H1 (cell line): ENCODE results near the gene GET3. TPM values are rescaled to one million over a fixed set of nuclear protein-coding genes. Genes with fewer than 3 reads are reported as not detected.

ENCODE experiments used
- CTCF ChIA-PET: fragments of 300-600 bp; sonication (Branson Sonifier 250); formaldehyde crosslinking; loops from one replicate; lab custom pipeline; 2021; ENCODE audit not compliant: partially characterized antibody; lab: Charles Lee
- POLR2A ChIA-PET: fragments of 300-600 bp; sonication (Branson Sonifier 250); formaldehyde crosslinking; loops from one replicate; lab custom pipeline; 2021; ENCODE audit warnings: inconsistent platforms; ENCODE audit not compliant: partially characterized antibody; lab: Charles Lee
- DNase-seq, 2 experiments: peaks; one replicate each; pipeline versions ENCODE4 v3.0.0 to v3.0.0-alpha.2; 2010 to 2022; ENCODE audit warnings: low spot score in 2 of 2, low read depth in 1 of 2, mixed read lengths in 1 of 2
- FAIRE-seq: peaks from 2 replicates; lab custom pipeline; 2011; peaks lifted over from hg19 to GRCh38; lab: Jason Lieb, UNC
- H2AFZ ChIP-seq: 2 replicates; pipeline ENCODE4 v1.8.1; 2012; ENCODE audit warnings: low read length, inconsistent platforms
- H2AK5ac ChIP-seq: 2 replicates; pipeline ENCODE4 v1.6.1; 2013; ENCODE audit warnings: low read depth, low read length
- H2BK120ac ChIP-seq: replicated peaks from 2 replicates; pipeline ENCODE3; 2013; ENCODE audit warnings: low read depth, low read length, inconsistent platforms
- H2BK12ac ChIP-seq: 2 replicates; pipeline ENCODE4 v1.6.1; 2013; ENCODE audit warnings: low read depth, low read length
- H2BK15ac ChIP-seq: 2 replicates; pipeline ENCODE4 v1.6.1; 2013; ENCODE audit warnings: low read length
- H2BK20ac ChIP-seq: 2 replicates; pipeline ENCODE4 v1.6.1; 2013; ENCODE audit warnings: low read length
- H2BK5ac ChIP-seq: 2 replicates; pipeline ENCODE4 v1.6.1; 2013; ENCODE audit warnings: low read depth, low read length
- H3K14ac ChIP-seq: 2 replicates; pipeline ENCODE4 v1.6.1; 2013; ENCODE audit warnings: inconsistent platforms; ENCODE audit not compliant: insufficient read length
- H3K18ac ChIP-seq: 2 replicates; pipeline ENCODE4 v1.6.1; 2013; ENCODE audit warnings: low read length; ENCODE audit errors: extremely low read depth
- H3K23ac ChIP-seq: 2 replicates; pipeline ENCODE4 v1.6.1; 2013; ENCODE audit warnings: inconsistent platforms; ENCODE audit not compliant: insufficient read length
- H3K23me2 ChIP-seq: 2 replicates; pipeline ENCODE4 v1.6.1; 2013; ENCODE audit warnings: low read depth, low read length
- H3K27ac ChIP-seq: 2 replicates; pipeline ENCODE4 v1.6.1; 2011; ENCODE audit warnings: low read depth, low read length, inconsistent platforms
- H3K27me3 ChIP-seq, 4 experiments: replicated peaks in 1 of 4; 1 replicate in 1 of 4; 2 replicates in 3 of 4; pipeline versions ENCODE4 v1.6.1 to v1.8.1; 2011 to 2013; ENCODE audit warnings: low read length in 3 of 4, mild to moderate bottlenecking in 3 of 4, inconsistent platforms in 2 of 4, mixed read lengths in 2 of 4, moderate library complexity in 1 of 4; ENCODE audit not compliant: control insufficient read depth in 3 of 4, insufficient read depth in 3 of 4; ENCODE audit errors: extremely low read depth in 1 of 4
- H3K36me3 ChIP-seq, 4 experiments: 2 replicates each; pipeline versions ENCODE4 v1.6.1 to v1.8.1; 2011 to 2013; ENCODE audit warnings: mild to moderate bottlenecking in 4 of 4, low read length in 3 of 4, moderate library complexity in 2 of 4, control low read depth in 1 of 4, inconsistent platforms in 1 of 4; ENCODE audit not compliant: insufficient read depth in 4 of 4, control insufficient read depth in 2 of 4
- H3K4ac ChIP-seq: replicated peaks from 2 replicates; pipeline ENCODE3; 2013; ENCODE audit warnings: low read length, low read depth, mixed read lengths, inconsistent platforms; ENCODE audit not compliant: insufficient read length
- H3K4me1 ChIP-seq, 4 experiments: replicated peaks in 1 of 4; 1 replicate in 1 of 4; 2 replicates in 3 of 4; pipeline versions ENCODE4 v1.6.1 to v1.8.1; 2011 to 2013; ENCODE audit warnings: low read length in 3 of 4, inconsistent platforms in 2 of 4, mixed read lengths in 1 of 4; ENCODE audit not compliant: insufficient read depth in 4 of 4, control insufficient read depth in 3 of 4
- H3K4me2 ChIP-seq, 2 experiments: 2 replicates each; pipeline versions ENCODE4 v1.6.1 to v1.8.1; 2011 to 2013; ENCODE audit warnings: low read depth in 2 of 2, low read length in 2 of 2, control low read depth in 1 of 2, inconsistent platforms in 1 of 2, mild to moderate bottlenecking in 1 of 2; ENCODE audit not compliant: insufficient read depth in 1 of 2
- H3K4me3 ChIP-seq, 4 experiments: fragments of 200-600, 300-600 bp in 1 of 4; sonication (generic), shearing (Covaris generic), sonication (Bioruptor Twin) in 1 of 4; 2 replicates each; pipeline versions ENCODE4 v1.5.1 to v1.8.1; 2011 to 2016; ENCODE audit warnings: low read length in 4 of 4, low read depth in 3 of 4, control low read depth in 2 of 4, inconsistent platforms in 2 of 4, mild to moderate bottlenecking in 2 of 4, mixed read lengths in 1 of 4, moderate library complexity in 1 of 4; ENCODE audit not compliant: insufficient read depth in 2 of 4; ENCODE audit errors: extremely low read depth in 1 of 4
- H3K56ac ChIP-seq: replicated peaks from 2 replicates; pipeline ENCODE3; 2013; ENCODE audit warnings: low read depth, mild to moderate bottlenecking, mixed read lengths, low read length, inconsistent platforms; ENCODE audit not compliant: insufficient read length
- H3K79me1 ChIP-seq: 2 replicates; pipeline ENCODE4 v1.6.1; 2013; ENCODE audit warnings: low read depth, low read length, control low read depth
- H3K79me2 ChIP-seq, 2 experiments: 2 replicates each; pipeline versions ENCODE4 v1.6.1 to v1.8.1; 2012 to 2013; ENCODE audit warnings: low read length in 2 of 2, mild to moderate bottlenecking in 2 of 2, inconsistent platforms in 1 of 2; ENCODE audit not compliant: insufficient read depth in 2 of 2, control insufficient read depth in 1 of 2
- H3K9ac ChIP-seq, 4 experiments: replicated peaks in 1 of 4; 1 replicate in 1 of 4; 2 replicates in 3 of 4; pipeline versions ENCODE4 v1.6.1 to v1.8.1; 2011 to 2013; ENCODE audit warnings: low read depth in 3 of 4, low read length in 3 of 4, control low read depth in 2 of 4, mild to moderate bottlenecking in 2 of 4, moderate library complexity in 2 of 4, inconsistent platforms in 1 of 4; ENCODE audit errors: extremely low read depth in 1 of 4
- H3K9me3 ChIP-seq, 2 experiments: 2 replicates each; pipeline versions ENCODE4 v1.6.1 to v1.8.1; 2012 to 2013; ENCODE audit warnings: mild to moderate bottlenecking in 2 of 2, moderate library complexity in 2 of 2, control low read depth in 1 of 2, inconsistent platforms in 1 of 2, low read depth in 1 of 2, low read length in 1 of 2, mixed read lengths in 1 of 2; ENCODE audit not compliant: insufficient read depth in 2 of 2
- H4K20me1 ChIP-seq, 2 experiments: replicated peaks in 1 of 2; 2 replicates each; pipeline versions ENCODE3 to v1.8.1; 2011 to 2013; ENCODE audit warnings: inconsistent platforms in 2 of 2, low read length in 2 of 2, mild to moderate bottlenecking in 1 of 2; ENCODE audit not compliant: insufficient read depth in 2 of 2, control insufficient read depth in 1 of 2
- H4K5ac ChIP-seq: 2 replicates; pipeline ENCODE4 v1.6.1; 2013; ENCODE audit warnings: low read length, low read depth, mixed read lengths, inconsistent platforms; ENCODE audit not compliant: insufficient read length
- H4K8ac ChIP-seq: 2 replicates; pipeline ENCODE4 v1.8.0; 2013; ENCODE audit warnings: mild to moderate bottlenecking, moderate library complexity, low read length, inconsistent platforms; ENCODE audit not compliant: insufficient read depth; ENCODE audit errors: extremely low read depth
- H4K91ac ChIP-seq: replicated peaks from 2 replicates; pipeline ENCODE3; 2013; ENCODE audit warnings: low read length, mixed read lengths, inconsistent platforms; ENCODE audit not compliant: insufficient read length
- ASH2L ChIP-seq: fragments of 200-600, 300-600 bp; sonication (generic); IDR thresholded peaks from one replicate; pipeline ENCODE4 v1.7.1; 2017; ENCODE audit warnings: low read length
- ATF3 ChIP-seq: IDR thresholded peaks from 2 replicates; pipeline ENCODE4 v1.6.1; 2011; ENCODE audit warnings: low read depth, mild to moderate bottlenecking, low read length; ENCODE audit not compliant: insufficient read depth
- BCL11A ChIP-seq, 2 experiments: IDR thresholded peaks; one replicate each; pipeline ENCODE4 v1.6.1; 2011; ENCODE audit warnings: low read depth in 2 of 2, low read length in 2 of 2, mild to moderate bottlenecking in 2 of 2
- CEBPB ChIP-seq: IDR thresholded peaks from 2 replicates; pipeline ENCODE4 v1.6.1; 2012; ENCODE audit warnings: low read depth, low read length
- CHD2 ChIP-seq: IDR thresholded peaks from 2 replicates; pipeline ENCODE4 v1.6.1; 2012; ENCODE audit warnings: low read length, improper control_type of control experiment
- EZH2 ChIP-seq: fragments of 200-600 bp; sonication (generic); IDR thresholded peaks from 2 replicates; pipeline ENCODE4 v1.7.1; 2012; ENCODE audit warnings: low read depth, mild to moderate bottlenecking, moderate library complexity, low read length, inconsistent platforms; ENCODE audit not compliant: severe bottlenecking
- JUND ChIP-seq: IDR thresholded peaks from 2 replicates; pipeline ENCODE4 v1.6.1; 2011; ENCODE audit warnings: mild to moderate bottlenecking, improper control_type of control experiment, low read length
- NRF1 ChIP-seq: IDR thresholded peaks from 2 replicates; pipeline ENCODE4 v1.6.1; 2011; ENCODE audit warnings: mild to moderate bottlenecking, low read depth, low read length, improper control_type of control experiment
- SP1 ChIP-seq: IDR thresholded peaks from 2 replicates; pipeline ENCODE4 v1.6.1; 2011; ENCODE audit warnings: low read depth, low read length
- SUZ12 ChIP-seq: fragments of 200-600 bp; sonication (generic); IDR thresholded peaks from 2 replicates; pipeline ENCODE4 v1.6.1; 2012; ENCODE audit warnings: mild to moderate bottlenecking, inconsistent platforms, low read length, moderate library complexity, mixed read lengths
- TAF7 ChIP-seq: optimal IDR thresholded peaks from 2 replicates; pipeline ENCODE3; 2011; ENCODE audit warnings: low read depth, mild to moderate bottlenecking, inconsistent platforms, low read length, moderate library complexity, borderline replicate concordance
- TCF12 ChIP-seq: IDR thresholded peaks from 2 replicates; pipeline ENCODE4 v1.6.1; 2011; ENCODE audit warnings: low read depth, mild to moderate bottlenecking, low read length
- WGBS, 2 experiments: shearing (Covaris generic) in 1 of 2; methylation state at CpG; one replicate each; pipeline versions ENCODE4 v1.1.6 to v1.1.7; 2013 to 2015; ENCODE audit warnings: low lambda C conversion rate in 2 of 2, mixed read lengths in 2 of 2, inconsistent platforms in 1 of 2, low coverage in 1 of 2, missing lambda C conversion rate in 1 of 2; ENCODE audit not compliant: insufficient replicate concordance in 2 of 2, insufficient coverage in 1 of 2, insufficient read length in 1 of 2; ENCODE audit errors: extremely low coverage in 1 of 2, missing lambda C conversion rate in 1 of 2; 5-methylcytosine and 5-hydroxymethylcytosine counted together
- polyA plus RNA-seq, 7 experiments: library from polyadenylated mRNA; depleted of rRNA in 3 of 7; stranded (reverse) in 5 of 7; unstranded in 2 of 7; fragments of >200 nt in 5 of 7; fragments of 200-250 nt in 2 of 7; gene quantifications; 1 replicate in 5 of 7; 2 replicates in 1 of 7; 4 replicates in 1 of 7; pipeline versions ENCODE4 v1.2.1 to v1.2.3, GENCODE V29; 2011 to 2013; ENCODE audit warnings: missing spikeins in 2 of 7, mixed read lengths in 2 of 7
- total RNA-seq: library from RNA; stranded (reverse); fragmentation: NEBNext Ultra II Directional; extraction: Animal tissue kit (Norgen Biotek cat#: 25700); gene quantifications from 2 replicates; pipeline ENCODE4 v1.2.1, GENCODE V29; 2021

GET3 gene
- total and polyA plus RNA-seq, 2 of the 8 experiments (the other 6 are each of a cell fraction or from before 2014, with no cell fraction given), result 105 to 297 TPM

DNA sequence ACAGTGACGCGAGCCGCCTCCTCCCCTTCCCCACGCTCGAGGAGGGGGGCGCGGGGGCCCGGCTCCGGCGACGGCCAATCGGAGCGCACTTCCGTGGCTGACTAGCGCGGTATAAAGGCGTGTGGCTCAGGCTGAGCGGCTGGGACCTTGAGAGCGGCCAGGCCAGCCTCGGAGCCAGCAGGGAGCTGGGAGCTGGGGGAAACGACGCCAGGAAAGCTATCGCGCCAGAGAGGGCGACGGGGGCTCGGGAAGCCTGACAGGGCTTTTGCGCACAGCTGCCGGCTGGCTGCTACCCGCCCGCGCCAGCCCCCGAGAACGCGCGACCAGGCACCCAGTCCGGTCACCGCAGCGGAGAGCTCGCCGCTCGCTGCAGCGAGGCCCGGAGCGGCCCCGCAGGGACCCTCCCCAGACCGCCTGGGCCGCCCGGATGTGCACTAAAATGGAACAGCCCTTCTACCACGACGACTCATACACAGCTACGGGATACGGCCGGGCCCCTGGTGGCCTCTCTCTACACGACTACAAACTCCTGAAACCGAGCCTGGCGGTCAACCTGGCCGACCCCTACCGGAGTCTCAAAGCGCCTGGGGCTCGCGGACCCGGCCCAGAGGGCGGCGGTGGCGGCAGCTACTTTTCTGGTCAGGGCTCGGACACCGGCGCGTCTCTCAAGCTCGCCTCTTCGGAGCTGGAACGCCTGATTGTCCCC is 54.2 kb downstream of the GET3 start, which contains the start of gene JUNB:
Gene JUNB (plus strand): TSS at position 142 of the 706 bp plus-strand sequence. CDS start 286 bp downstream, at position 428.
- no peak within 1 kb of the TSS for H3K56ac ChIP-seq
- TF ChIP-seq ASH2L (peak; percentile 34), CEBPB (no peak), EZH2 (no peak), JUND (no peak), TCF12 (no peak), TAF7 (peak; percentile 92), CHD2 (no peak), BCL11A (IDR thresholded peaks at IDR 0.05; ENCODE audit: low read depth in 2 of 2, low read length in 2 of 2) (no peak), NRF1 (no peak), SUZ12 (no peak), SP1 (0 out of 2 replicates have a peak, but pooled peaks have one; percentile 19), ATF3 (no peak)

More for the DNA sequence above, 54.2 kb downstream of the GET3 start, which contains the start of gene JUNB:
- ChIA-PET CTCF (interaction anchor here (0.9 to 17.9 kb wide), 9 partner anchors 11 to 122 kb away, joined by 3 to 288 read pairs (median 4); partner anchors contain the start of genes RNASEH2A and THSD8), POLR2A (interaction anchor here (0.7 to 15.2 kb wide), 18 partner anchors 9 to 95 kb away, joined by 3 to 317 read pairs (median 6); partner anchors contain the start of genes DNASE2, GET3, HOOK2 and PRDX2)
- H3K9ac ChIP-seq, result peak within 1 kb of the TSS in 3 of 4 experiments; percentile 46 to 63 (median 61); a peak in 6 of 7 replicates
- H2AK5ac ChIP-seq, result no peak within 1 kb of the TSS; the same call in 1 of the 2 replicates
- H2AFZ ChIP-seq, result no peak within 1 kb of the TSS
- no peaks in the 10 kb centered on the region for H3K9me3 ChIP-seq
- no peak within 1 kb of the TSS for H3K27ac ChIP-seq
- H3K4me3 ChIP-seq, result peak within 1 kb of the TSS; percentile 46 to 71 (median 54)
- no peak within 1 kb of the TSS for H4K91ac ChIP-seq
- H2BK15ac ChIP-seq, result no peak within 1 kb of the TSS
- DNase-seq (peak in 1 of 2 experiments; percentile 88), FAIRE-seq (no peak)
- no peaks in the 10 kb centered on the region for H3K79me1 ChIP-seq
- 3% methylated on average over 60 of the region's 73 CpGs; no CpG with 5 or more reads in 1 of the 2 experiments for WGBS, 2 experiments
- no peak within 1 kb of the TSS for H3K23ac ChIP-seq
- no peak within 1 kb of the TSS for H4K5ac ChIP-seq
- H3K23me2 ChIP-seq, result peaks cover 29% of the 10 kb centered on the region
- H3K79me2 ChIP-seq, result no peaks in the 10 kb centered on the region
- H3K18ac ChIP-seq, result peak within 1 kb of the TSS; percentile 95
- H2BK120ac ChIP-seq, result no peak within 1 kb of the TSS
- H3K36me3 ChIP-seq, result no peaks in the 10 kb centered on the region
- H4K8ac ChIP-seq, result peak within 1 kb of the TSS; percentile 81
- H3K4me2 ChIP-seq, result peak within 1 kb of the TSS; percentile 74 to 97
- no peak within 1 kb of the TSS for H2BK5ac ChIP-seq
- H4K20me1 ChIP-seq, result no peaks in the 10 kb centered on the region
- H3K4ac ChIP-seq, result no peak within 1 kb of the TSS
- H3K14ac ChIP-seq, result no peak within 1 kb of the TSS
- no peak within 1 kb of the TSS for H2BK20ac ChIP-seq
- H3K4me1 ChIP-seq, result peaks cover 9 to 39% (median 25%) of the 10 kb centered on the region in 4 experiments
- H3K27me3 ChIP-seq, result peaks cover 0 to 18% (median 13%) of the 10 kb centered on the region in 4 experiments; a peak in 5 of 7 replicates
- no peak within 1 kb of the TSS for H2BK12ac ChIP-seq
